GM12874 (cell line): ENCODE data around the gene SHLD1.

Source experiments
- TF ChIP-seq, protein P1 (sequence below): IDR thresholded peaks from 2 replicates; pipeline ENCODE4 v1.5.1; 2011; ENCODE audit warnings: low read depth, mild to moderate bottlenecking, control low read depth, low read length, moderate library complexity; ENCODE audit not compliant: insufficient read depth

SHLD1 gene

DNA sequence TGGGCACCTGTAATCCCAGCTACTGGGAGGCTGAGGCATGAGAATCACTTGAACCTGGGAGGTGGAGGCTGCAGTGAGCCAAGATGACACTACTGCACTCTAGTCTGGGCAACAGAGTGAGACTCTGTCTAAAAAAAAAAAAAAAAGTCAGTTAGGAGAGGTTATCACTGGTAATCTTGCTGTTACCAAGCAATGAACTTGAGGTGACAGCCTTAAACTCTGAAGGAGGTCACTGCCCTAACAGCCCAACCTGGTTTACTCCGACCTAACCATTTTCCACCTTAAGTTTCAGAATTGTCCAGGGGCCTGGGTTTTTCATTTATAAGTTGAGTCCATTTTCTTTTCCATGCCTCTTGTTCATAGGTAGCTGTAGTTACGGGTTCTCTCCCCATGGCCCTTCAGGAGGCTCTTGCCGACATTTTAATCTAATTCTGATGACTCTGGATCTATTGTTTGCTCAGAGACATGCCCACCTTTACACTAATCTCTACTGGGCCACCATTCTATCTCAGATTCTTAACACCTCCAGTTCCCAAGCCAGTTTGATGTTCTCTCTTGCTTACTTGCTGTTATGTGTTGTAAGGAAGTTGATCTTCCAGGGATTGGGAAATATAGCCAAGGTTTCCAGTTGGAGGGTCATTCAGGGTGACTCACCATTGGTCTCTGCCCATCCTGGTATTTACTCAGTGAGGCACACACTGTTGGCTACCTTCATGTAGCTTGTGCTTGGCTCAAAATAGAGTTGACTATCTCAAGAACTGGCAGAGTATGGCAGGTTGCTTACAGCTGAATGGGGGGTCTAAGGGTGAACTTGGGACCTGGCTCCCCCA, 29.1 kb downstream of the SHLD1 start:
- TF ChIP-seq, protein P1, sequence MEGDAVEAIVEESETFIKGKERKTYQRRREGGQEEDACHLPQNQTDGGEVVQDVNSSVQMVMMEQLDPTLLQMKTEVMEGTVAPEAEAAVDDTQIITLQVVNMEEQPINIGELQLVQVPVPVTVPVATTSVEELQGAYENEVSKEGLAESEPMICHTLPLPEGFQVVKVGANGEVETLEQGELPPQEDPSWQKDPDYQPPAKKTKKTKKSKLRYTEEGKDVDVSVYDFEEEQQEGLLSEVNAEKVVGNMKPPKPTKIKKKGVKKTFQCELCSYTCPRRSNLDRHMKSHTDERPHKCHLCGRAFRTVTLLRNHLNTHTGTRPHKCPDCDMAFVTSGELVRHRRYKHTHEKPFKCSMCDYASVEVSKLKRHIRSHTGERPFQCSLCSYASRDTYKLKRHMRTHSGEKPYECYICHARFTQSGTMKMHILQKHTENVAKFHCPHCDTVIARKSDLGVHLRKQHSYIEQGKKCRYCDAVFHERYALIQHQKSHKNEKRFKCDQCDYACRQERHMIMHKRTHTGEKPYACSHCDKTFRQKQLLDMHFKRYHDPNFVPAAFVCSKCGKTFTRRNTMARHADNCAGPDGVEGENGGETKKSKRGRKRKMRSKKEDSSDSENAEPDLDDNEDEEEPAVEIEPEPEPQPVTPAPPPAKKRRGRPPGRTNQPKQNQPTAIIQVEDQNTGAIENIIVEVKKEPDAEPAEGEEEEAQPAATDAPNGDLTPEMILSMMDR, result no peak

DNA sequence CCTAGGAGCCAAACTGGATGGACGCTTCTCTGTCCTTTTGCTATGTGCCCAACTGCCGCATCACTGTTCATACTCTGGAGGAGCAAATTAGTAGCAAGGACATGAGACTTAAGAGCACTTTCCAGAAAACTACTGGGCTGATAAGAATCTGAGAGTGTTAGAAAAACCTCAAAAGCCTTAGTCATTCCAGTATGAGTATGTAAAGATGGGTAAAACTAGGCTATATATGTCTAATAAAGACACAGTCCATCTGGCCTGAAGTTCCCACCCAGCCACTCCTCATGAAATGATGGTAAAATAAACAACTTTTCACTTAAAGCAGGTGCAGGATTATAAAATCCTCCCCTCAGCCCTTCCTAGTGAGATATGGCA, 30.6 kb downstream of the SHLD1 start:
- TF ChIP-seq, protein P1, result no peak

DNA sequence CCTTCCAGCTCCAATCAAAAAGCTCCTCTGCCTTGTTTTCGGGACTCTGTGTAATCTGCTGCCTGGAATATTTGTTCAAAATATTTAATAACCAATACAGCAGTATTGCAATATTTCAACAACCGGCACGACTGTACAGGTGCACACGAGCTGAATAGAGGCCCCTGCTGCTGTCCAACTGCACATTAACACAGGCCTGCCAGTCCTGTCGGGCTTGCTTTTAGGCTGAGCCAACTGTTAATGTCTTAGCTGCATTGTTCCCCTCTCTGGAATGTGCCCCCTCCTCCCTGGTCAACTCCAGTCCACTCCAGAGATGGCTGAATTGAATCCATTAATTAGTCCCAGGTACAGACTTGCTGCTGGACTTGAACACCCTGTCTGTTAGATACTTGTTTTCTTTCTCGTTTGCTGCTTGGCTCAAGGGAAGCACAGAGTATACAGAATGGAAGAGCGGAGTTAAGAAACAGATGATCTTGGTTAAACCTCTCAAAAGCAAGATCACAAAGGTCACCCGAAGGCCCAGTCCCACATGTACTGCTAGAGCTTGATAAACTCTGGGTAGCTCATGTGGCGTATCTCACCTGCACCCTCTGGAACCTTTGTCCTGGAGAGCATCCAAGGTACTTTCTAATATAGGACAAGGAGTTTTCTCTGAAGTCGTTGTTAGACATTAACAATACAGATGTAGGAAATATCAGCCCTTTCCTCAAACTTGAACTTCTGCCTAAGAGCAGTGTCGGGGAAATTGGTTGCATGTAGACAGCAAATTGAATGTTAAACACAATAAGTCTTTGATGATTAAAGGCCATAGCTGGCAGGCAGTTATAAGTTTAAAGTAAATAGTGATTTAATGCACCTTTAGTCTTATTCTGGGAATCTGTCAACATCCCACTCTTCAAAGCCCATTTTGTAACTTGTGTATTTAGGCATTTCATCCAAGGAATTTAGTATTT, 31.9 kb downstream of the SHLD1 start:
- TF ChIP-seq, protein P1, result no peak

DNA sequence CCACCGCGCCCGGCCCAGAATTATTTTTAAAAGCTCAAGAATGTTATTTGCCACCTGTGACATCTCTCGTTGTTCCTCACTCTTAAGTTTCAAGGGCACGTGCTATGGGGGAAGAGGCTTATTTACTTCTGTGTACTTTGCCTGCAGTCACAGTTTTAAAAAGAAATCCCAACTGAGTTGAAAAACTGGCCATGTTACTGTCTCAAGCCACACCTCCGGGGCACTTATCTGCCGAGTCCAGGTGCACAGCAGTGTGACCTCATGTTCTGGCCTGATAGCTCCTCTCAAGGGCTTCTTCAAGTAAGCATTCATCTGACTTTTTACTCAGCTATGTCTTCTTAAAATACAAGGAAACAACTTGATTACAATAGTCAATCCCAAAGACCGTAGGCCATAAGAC, 34.5 kb downstream of the SHLD1 start:
- TF ChIP-seq, protein P1, result no peak

DNA sequence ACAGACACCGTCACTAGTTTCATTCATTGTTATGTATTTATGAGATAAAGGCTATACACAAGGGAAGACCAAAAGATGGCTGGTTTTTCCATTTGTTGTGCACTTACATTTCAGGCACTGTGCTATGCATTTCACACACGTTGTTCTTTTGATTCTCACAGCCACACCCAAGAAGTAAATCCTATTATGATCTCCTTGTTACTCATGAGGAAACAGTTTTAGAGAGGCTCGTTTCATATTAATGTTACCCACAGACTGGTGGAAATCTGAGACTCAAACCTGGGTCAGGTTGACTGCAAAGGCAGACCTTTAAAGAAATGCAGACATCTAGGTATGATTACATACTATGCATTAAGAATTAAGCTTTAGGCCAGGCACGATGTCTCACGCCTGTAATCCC, 34.9 kb downstream of the SHLD1 start:
- TF ChIP-seq, protein P1, result no peak

DNA sequence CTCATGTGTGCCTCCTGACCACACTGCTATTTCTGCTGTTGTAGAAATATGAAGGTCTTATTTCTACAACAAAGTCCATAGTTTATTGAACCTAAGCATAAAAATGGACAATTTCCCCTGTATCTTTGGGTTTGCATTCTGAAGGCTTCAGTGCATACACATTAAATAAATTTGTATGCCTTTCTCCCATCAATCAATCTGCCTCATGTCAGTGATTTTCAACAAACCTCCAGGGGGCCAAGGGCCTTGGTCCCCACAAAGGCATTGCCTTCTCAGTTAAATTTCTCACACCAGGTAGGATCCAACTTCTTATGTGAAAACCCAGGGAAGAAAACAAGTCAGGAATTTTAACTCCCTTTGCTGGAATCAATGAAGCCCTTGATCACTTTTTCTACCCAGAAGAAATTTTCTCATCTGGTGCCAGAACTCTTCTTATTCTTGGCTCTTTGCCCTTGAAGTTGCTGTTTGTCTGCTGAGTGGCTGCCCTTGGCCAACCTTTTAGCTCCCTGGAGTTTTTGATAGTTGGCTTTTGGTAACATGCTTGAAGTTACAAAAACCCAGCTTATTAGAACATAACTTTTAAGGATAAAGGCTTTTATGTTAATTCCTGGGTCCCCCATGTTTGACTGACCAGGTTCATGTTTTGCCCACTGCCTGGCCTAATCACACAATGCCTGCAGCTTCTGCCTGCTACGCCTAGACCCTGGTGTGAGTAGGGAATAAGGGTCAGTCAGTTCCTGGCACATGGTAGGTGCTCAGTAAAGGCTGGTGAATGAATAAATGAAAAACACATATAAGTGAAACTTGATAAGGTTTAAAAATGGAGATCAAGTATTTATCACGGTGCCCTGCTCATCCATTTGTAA, 37.0 kb downstream of the SHLD1 start:
- TF ChIP-seq, protein P1, result no peak; the same call in 1 of the 2 replicates
